Measurements from ENCODE around the gene ARL8B. TPM values are rescaled to one million over a fixed set of nuclear protein-coding genes. Genes with fewer than 3 reads are reported as not detected.

The ARL8B gene
- total RNA-seq, 2 experiments from 2014 or later = 55.4 to 58.5 TPM

- DNase-seq = no peak
- ChIA-PET CTCF (no interaction called here), POLR2A (no interaction called here)
- Mint-ChIP-seq H3K4me3 (no peak overlapping the region), H3K4me1 (ENCODE audit: low read depth) (peaks cover 2% of the 10 kb centered on the region), H3K27me3 (no peaks in the 10 kb centered on the region), H3K36me3 (no peaks in the 10 kb centered on the region), H3K27ac (no peak overlapping the region), H3K9me3 (no peaks in the 10 kb centered on the region)
- intact Hi-C loops (cut with micrococcal nuclease) = no loop called here
Measured at GRCh38 chr3:5115506-5116162, 6.5 kb upstream of the ARL8B start.

GRCh38 chr3:5116538-5116937, 5.6 kb upstream of the ARL8B start:
- DNase-seq = no peak
- Mint-ChIP-seq H3K27me3 (no peaks in the 10 kb centered on the region), H3K4me3 (no peak overlapping the region), H3K36me3 (no peaks in the 10 kb centered on the region), H3K27ac (no peak overlapping the region), H3K4me1 (ENCODE audit: low read depth) (peaks cover 2% of the 10 kb centered on the region), H3K9me3 (no peaks in the 10 kb centered on the region)
- ChIA-PET CTCF (no interaction called here), POLR2A (no interaction called here)
- intact Hi-C loops (cut with micrococcal nuclease) = no loop called here

- DNase-seq = no peak
- intact Hi-C loops (cut with micrococcal nuclease) = loop anchor here (5.0 to 10.0 kb wide), 2 partner anchors 216 to 1943 kb away; partner anchors contain the start of gene CRBN
- Mint-ChIP-seq H3K4me3 (no peak overlapping the region), H3K27ac (no peak overlapping the region), H3K4me1 (ENCODE audit: low read depth) (peaks cover 25% of the 10 kb centered on the region), H3K27me3 (no peaks in the 10 kb centered on the region), H3K36me3 (peaks cover 8% of the 10 kb centered on the region), H3K9me3 (no peaks in the 10 kb centered on the region)
- ChIA-PET CTCF (no interaction called here), POLR2A (no interaction called here)
Measured at GRCh38 chr3:5120446-5120845, 1.6 kb upstream of the ARL8B start.

- ChIA-PET CTCF (interaction anchor here (0.7 to 2.9 kb wide), 16 partner anchors 8 to 713 kb away, joined by 3 to 18 read pairs (median 4); partner anchors contain the start of gene EDEM1), POLR2A (interaction anchor here (0.6 to 4.9 kb wide), 17 partner anchors 11 to 655 kb away, joined by 3 to 119 read pairs (median 4); partner anchors contain the start of genes BHLHE40 and EDEM1)
- Mint-ChIP-seq H3K4me1 (ENCODE audit: low read depth) (peaks cover 44% of the 10 kb centered on the region), H3K36me3 (peaks cover 10% of the 10 kb centered on the region), H3K27me3 (no peaks in the 10 kb centered on the region), H3K27ac (peak overlapping the region; percentile 92), H3K9me3 (no peaks in the 10 kb centered on the region), H3K4me3 (peak overlapping the region; percentile 85)
- intact Hi-C loops (cut with micrococcal nuclease) = loop anchor here (1.0 to 10.0 kb wide), 15 partner anchors 13 to 1946 kb away; partner anchors contain the start of genes CRBN, EDEM1, ITPR1 and SETMAR
- peak; percentile 59 for DNase-seq
Measured at GRCh38 chr3:5122741-5123706, 932 bp downstream of the ARL8B start.

- peak overlapping the region; percentile 85 for H3K4me3 Mint-ChIP-seq
- CTCF ChIA-PET = interaction anchor here (0.8 to 2.9 kb wide), 10 partner anchors 13 to 412 kb away, joined by 4 to 18 read pairs (median 6); partner anchors contain the start of gene EDEM1
- H3K36me3 Mint-ChIP-seq = peaks cover 13% of the 10 kb centered on the region
- DNase-seq = peak; percentile 12
- peak overlapping the region; percentile 92 for H3K27ac Mint-ChIP-seq
- no peaks in the 10 kb centered on the region for H3K9me3 Mint-ChIP-seq
- POLR2A ChIA-PET = interaction anchor here (0.7 to 4.9 kb wide), 13 partner anchors 19 to 288 kb away, joined by 3 to 119 read pairs (median 4); partner anchors contain the start of genes BHLHE40 and EDEM1
- H3K27me3 Mint-ChIP-seq = no peaks in the 10 kb centered on the region
- intact Hi-C loops (cut with micrococcal nuclease) = loop anchor here (1.0 to 10.0 kb wide), 11 partner anchors 37 to 1947 kb away; partner anchors contain the start of genes CRBN, EDEM1 and ITPR1
- peaks cover 48% of the 10 kb centered on the region for H3K4me1 Mint-ChIP-seq (ENCODE audit: low read depth)
Measured at GRCh38 chr3:5123937-5124336, 1.8 kb downstream of the ARL8B start.

- POLR2A ChIA-PET = interaction anchor here (1.5 to 4.9 kb wide), 3 partner anchors 62 to 69 kb away, joined by 4 to 119 read pairs (median 4); no protein-coding TSS in a partner anchor
- Mint-ChIP-seq H3K4me3 (no peak overlapping the region), H3K9me3 (no peaks in the 10 kb centered on the region), H3K27ac (peak overlapping the region; percentile 51), H3K4me1 (ENCODE audit: low read depth) (peaks cover 57% of the 10 kb centered on the region), H3K36me3 (peaks cover 13% of the 10 kb centered on the region), H3K27me3 (no peaks in the 10 kb centered on the region)
- intact Hi-C loops (cut with micrococcal nuclease) = loop anchor here (10.0 kb wide), 1 partner anchor 222 kb away; no protein-coding TSS in a partner anchor
- CTCF ChIA-PET = no interaction called here
- no peak for DNase-seq
Measured at GRCh38 chr3:5126586-5126985, 4.5 kb downstream of the ARL8B start.

GRCh38 chr3:5128849-5129248, 6.8 kb downstream of the ARL8B start:
- CTCF ChIA-PET = no interaction called here
- Mint-ChIP-seq H3K36me3 (peaks cover 9% of the 10 kb centered on the region), H3K27me3 (no peaks in the 10 kb centered on the region), H3K4me3 (no peak overlapping the region), H3K4me1 (ENCODE audit: low read depth) (peaks cover 60% of the 10 kb centered on the region), H3K27ac (peak overlapping the region; percentile 38), H3K9me3 (no peaks in the 10 kb centered on the region)
- DNase-seq = no peak
- POLR2A ChIA-PET = interaction anchor here (1.0 kb wide), 1 partner anchor 10 kb away, joined by 3 read pairs; no protein-coding TSS in a partner anchor
- intact Hi-C loops (cut with micrococcal nuclease) = loop anchor here (10.0 kb wide), 1 partner anchor 224 kb away; no protein-coding TSS in a partner anchor

- Mint-ChIP-seq H3K4me1 (ENCODE audit: low read depth) (peaks cover 53% of the 10 kb centered on the region), H3K27me3 (no peaks in the 10 kb centered on the region), H3K27ac (peak overlapping the region; percentile 11), H3K4me3 (no peak overlapping the region), H3K36me3 (no peaks in the 10 kb centered on the region), H3K9me3 (no peaks in the 10 kb centered on the region)
- CTCF ChIA-PET = no interaction called here
- POLR2A ChIA-PET = interaction anchor here (0.8 kb wide), 1 partner anchor 10 kb away, joined by 3 read pairs; no protein-coding TSS in a partner anchor
- intact Hi-C loops (cut with micrococcal nuclease) = no loop called here
- DNase-seq = no peak
Measured at GRCh38 chr3:5133239-5134018, 11.3 kb downstream of the ARL8B start.

- no peaks in the 10 kb centered on the region for H3K27me3 Mint-ChIP-seq
- peaks cover 55% of the 10 kb centered on the region for H3K4me1 Mint-ChIP-seq (ENCODE audit: low read depth)
- H3K27ac Mint-ChIP-seq = peak overlapping the region; percentile 11
- H3K36me3 Mint-ChIP-seq = no peaks in the 10 kb centered on the region
- H3K9me3 Mint-ChIP-seq = no peaks in the 10 kb centered on the region
- DNase-seq = no peak
- ChIA-PET CTCF (no interaction called here), POLR2A (interaction anchor here (0.8 kb wide), 1 partner anchor 11 kb away, joined by 3 read pairs; no protein-coding TSS in a partner anchor)
- intact Hi-C loops (cut with micrococcal nuclease) = no loop called here
- no peak overlapping the region for H3K4me3 Mint-ChIP-seq
Measured at GRCh38 chr3:5134019-5134391, 11.9 kb downstream of the ARL8B start.

GRCh38 chr3:5134499-5134898, 12.4 kb downstream of the ARL8B start:
- Mint-ChIP-seq H3K9me3 (no peaks in the 10 kb centered on the region), H3K4me3 (no peak overlapping the region), H3K27ac (peak overlapping the region; percentile 11), H3K27me3 (no peaks in the 10 kb centered on the region), H3K36me3 (no peaks in the 10 kb centered on the region), H3K4me1 (ENCODE audit: low read depth) (peaks cover 55% of the 10 kb centered on the region)
- intact Hi-C loops (cut with micrococcal nuclease) = no loop called here
- POLR2A ChIA-PET = no interaction called here
- CTCF ChIA-PET = no interaction called here
- DNase-seq = no peak

GRCh38 chr3:5136211-5136918, 14.3 kb downstream of the ARL8B start:
- peaks cover 69% of the 10 kb centered on the region for H3K4me1 Mint-ChIP-seq (ENCODE audit: low read depth)
- H3K36me3 Mint-ChIP-seq = peaks cover 10% of the 10 kb centered on the region
- ChIA-PET CTCF (interaction anchor here (0.7 to 1.9 kb wide), 7 partner anchors 9 to 64 kb away, joined by 3 to 15 read pairs (median 4); no protein-coding TSS in a partner anchor), POLR2A (no interaction called here)
- H3K27ac Mint-ChIP-seq = peak overlapping the region; percentile 72
- H3K4me3 Mint-ChIP-seq = no peak overlapping the region
- intact Hi-C loops (cut with micrococcal nuclease) = loop anchor here (1.0 to 5.0 kb wide), 5 partner anchors 14 to 166 kb away; partner anchors contain the start of genes ARL8B and EDEM1
- H3K9me3 Mint-ChIP-seq = no peaks in the 10 kb centered on the region
- DNase-seq = peak; percentile 31
- H3K27me3 Mint-ChIP-seq = no peaks in the 10 kb centered on the region
